Activated CD8-positive, alpha-beta memory T cell treated with anti-CD3 and anti-CD28 coated beads, Interleukin-2, amount 50 U/mL, for 24 hours (primary cell): ENCODE measurements around the gene GFI1B.
A peak's percentile ranks its signal among the peaks of the same experiment; 100 is the strongest.

Source experiments
- DNase-seq: peaks from one replicate; pipeline ENCODE4 v3.0.0-alpha.2; 2020; ENCODE audit errors: extremely low read depth

Gene GFI1B

GRCh38 chr9:132978451-132979131 lies at the start of gene GFI1B:
GFI1B (plus strand) TSS chr9:132978694; CDS start chr9:132986679, 7,985 bp downstream.
- no peak for DNase-seq

- no peak for DNase-seq
Measured at GRCh38 chr9:132931178-132931735, 47.2 kb upstream of the GFI1B start.

- DNase-seq: no peak
Measured at GRCh38 chr9:132935026-132935425, 43.5 kb upstream of the GFI1B start.

- no peak for DNase-seq
Measured at GRCh38 chr9:132937463-132937901, 41.0 kb upstream of the GFI1B start.

GRCh38 chr9:132939169-132939568 lies 39.3 kb upstream of the GFI1B start:
- DNase-seq: no peak

- DNase-seq: no peak
Measured at GRCh38 chr9:132942541-132943182, 35.8 kb upstream of the GFI1B start.

GRCh38 chr9:132943651-132944293 lies 34.7 kb upstream of the GFI1B start:
- no peak for DNase-seq

- peak; percentile 93 for DNase-seq
Measured at GRCh38 chr9:132944294-132945185, 34.0 kb upstream of the GFI1B start, which contains the start of gene TSC1. TSC1 (minus strand) TSS chr9:132944616; CDS start chr9:132928872, 15,744 bp downstream.

- DNase-seq: no peak
Measured at GRCh38 chr9:132945186-132946130, 33.0 kb upstream of the GFI1B start.

- no peak for DNase-seq
Measured at GRCh38 chr9:132946211-132946610, 32.3 kb upstream of the GFI1B start.

- no peak for DNase-seq
Measured at GRCh38 chr9:132946631-132947295, 31.7 kb upstream of the GFI1B start.

- DNase-seq: no peak
Measured at GRCh38 chr9:132947756-132948155, 30.7 kb upstream of the GFI1B start.

GRCh38 chr9:132948482-132949050 lies 29.9 kb upstream of the GFI1B start:
- no peak for DNase-seq

GRCh38 chr9:132949709-132950108 lies 28.8 kb upstream of the GFI1B start:
- no peak for DNase-seq

- DNase-seq: no peak
Measured at GRCh38 chr9:132955123-132955522, 23.4 kb upstream of the GFI1B start.

GRCh38 chr9:132955768-132956167 lies 22.7 kb upstream of the GFI1B start:
- DNase-seq: no peak

GRCh38 chr9:132957805-132958204 lies 20.7 kb upstream of the GFI1B start:
- DNase-seq: no peak

GRCh38 chr9:132961002-132961401 lies 17.5 kb upstream of the GFI1B start:
- DNase-seq: no peak

- no peak for DNase-seq
Measured at GRCh38 chr9:132965478-132965877, 13.0 kb upstream of the GFI1B start.
